Measurements from ENCODE around the gene LRRC26.
A peak's percentile ranks its signal among the peaks of the same experiment; 100 is the strongest.

Gene LRRC26

DNA sequence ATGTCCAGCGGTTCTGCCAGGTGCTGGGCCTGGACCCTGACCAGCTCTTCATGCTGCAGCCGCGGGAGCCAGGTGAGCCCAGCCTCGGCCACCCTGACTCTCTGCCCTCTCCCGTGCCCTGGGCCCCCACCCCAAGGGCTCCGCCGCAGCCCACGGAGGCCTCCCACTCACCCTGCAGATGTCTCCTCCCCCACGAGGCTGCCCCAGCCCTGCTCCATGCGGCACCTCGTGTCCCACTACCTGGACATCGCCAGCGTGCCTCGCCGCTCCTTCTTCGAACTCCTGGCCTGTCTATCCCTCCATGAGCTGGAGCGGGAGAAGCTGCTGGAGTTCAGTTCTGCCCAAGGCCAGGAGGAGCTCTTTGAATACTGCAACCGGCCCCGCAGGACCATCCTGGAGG is 44.8 kb upstream of the LRRC26 start:
- no peak overlapping the region for H3K4me2 ChIP-seq (ENCODE audit: low read length)
- peaks cover 20% of the 10 kb centered on the region for H3K4me1 ChIP-seq (ENCODE audit: insufficient read depth, low read length, severe bottlenecking)
- TF ChIP-seq, protein P1, sequence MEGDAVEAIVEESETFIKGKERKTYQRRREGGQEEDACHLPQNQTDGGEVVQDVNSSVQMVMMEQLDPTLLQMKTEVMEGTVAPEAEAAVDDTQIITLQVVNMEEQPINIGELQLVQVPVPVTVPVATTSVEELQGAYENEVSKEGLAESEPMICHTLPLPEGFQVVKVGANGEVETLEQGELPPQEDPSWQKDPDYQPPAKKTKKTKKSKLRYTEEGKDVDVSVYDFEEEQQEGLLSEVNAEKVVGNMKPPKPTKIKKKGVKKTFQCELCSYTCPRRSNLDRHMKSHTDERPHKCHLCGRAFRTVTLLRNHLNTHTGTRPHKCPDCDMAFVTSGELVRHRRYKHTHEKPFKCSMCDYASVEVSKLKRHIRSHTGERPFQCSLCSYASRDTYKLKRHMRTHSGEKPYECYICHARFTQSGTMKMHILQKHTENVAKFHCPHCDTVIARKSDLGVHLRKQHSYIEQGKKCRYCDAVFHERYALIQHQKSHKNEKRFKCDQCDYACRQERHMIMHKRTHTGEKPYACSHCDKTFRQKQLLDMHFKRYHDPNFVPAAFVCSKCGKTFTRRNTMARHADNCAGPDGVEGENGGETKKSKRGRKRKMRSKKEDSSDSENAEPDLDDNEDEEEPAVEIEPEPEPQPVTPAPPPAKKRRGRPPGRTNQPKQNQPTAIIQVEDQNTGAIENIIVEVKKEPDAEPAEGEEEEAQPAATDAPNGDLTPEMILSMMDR (IDR thresholded peaks at IDR 0.05; ENCODE audit: low read length): no peak
- no peak for TF ChIP-seq EZH2 (IDR thresholded peaks at IDR 0.05; ENCODE audit: borderline replicate concordance, low read length)
- H3K27ac ChIP-seq (ENCODE audit: low read depth, low read length, poor library complexity, severe bottlenecking): no peak overlapping the region
- no peaks in the 10 kb centered on the region for H3K27me3 ChIP-seq (ENCODE audit: insufficient read depth, low read length)
- no peaks in the 10 kb centered on the region for H3K9me2 ChIP-seq (ENCODE audit: low read depth, low read length)
- H3K4me3 ChIP-seq (ENCODE audit: low read depth, low read length, poor library complexity, severe bottlenecking): no peak overlapping the region
- no peak overlapping the region for H3K9ac ChIP-seq (ENCODE audit: low read length)
- H3K79me2 ChIP-seq (ENCODE audit: insufficient read depth, low read length): no peaks in the 10 kb centered on the region
- no peaks in the 10 kb centered on the region for H3F3A ChIP-seq (ENCODE audit: insufficient read depth, low read length)
- H3K36me3 ChIP-seq (ENCODE audit: insufficient read depth, low read length): peaks cover 12% of the 10 kb centered on the region; the same call in 1 of the 2 replicates
- H4K20me1 ChIP-seq (ENCODE audit: insufficient read depth, low read length): no peaks in the 10 kb centered on the region
- H2AFZ ChIP-seq (ENCODE audit: low read length): no peak overlapping the region
- H3K9me3 ChIP-seq (ENCODE audit: low read length): no peaks in the 10 kb centered on the region

- Histone ChIP-seq H3K4me2 (ENCODE audit: low read length) (peak overlapping the region; percentile 51), H3K9ac (ENCODE audit: low read length) (peak overlapping the region; percentile 36; the same call in 1 of the 2 replicates), H3K4me3 (ENCODE audit: low read depth, low read length, poor library complexity, severe bottlenecking) (peak overlapping the region; percentile 29), H4K20me1 (ENCODE audit: insufficient read depth, low read length) (no peaks in the 10 kb centered on the region), H3K9me2 (ENCODE audit: low read depth, low read length) (no peaks in the 10 kb centered on the region), H3K27ac (ENCODE audit: low read depth, low read length, poor library complexity, severe bottlenecking) (no peak overlapping the region), H3K9me3 (ENCODE audit: low read length) (no peaks in the 10 kb centered on the region), H3K27me3 (ENCODE audit: insufficient read depth, low read length) (no peaks in the 10 kb centered on the region), H2AFZ (ENCODE audit: low read length) (no peak overlapping the region), H3F3A (ENCODE audit: insufficient read depth, low read length) (no peaks in the 10 kb centered on the region), H3K4me1 (ENCODE audit: insufficient read depth, low read length, severe bottlenecking) (peaks cover 20% of the 10 kb centered on the region), H3K36me3 (ENCODE audit: insufficient read depth, low read length) (peaks cover 11% of the 10 kb centered on the region), H3K79me2 (ENCODE audit: insufficient read depth, low read length) (no peaks in the 10 kb centered on the region)
- TF ChIP-seq, protein P1 (IDR thresholded peaks at IDR 0.05; ENCODE audit: low read length): no peak
- no peak for TF ChIP-seq EZH2 (IDR thresholded peaks at IDR 0.05; ENCODE audit: borderline replicate concordance, low read length)
Measured at GRCh38 chr9:137213160-137214060, 43.6 kb upstream of the LRRC26 start.

DNA sequence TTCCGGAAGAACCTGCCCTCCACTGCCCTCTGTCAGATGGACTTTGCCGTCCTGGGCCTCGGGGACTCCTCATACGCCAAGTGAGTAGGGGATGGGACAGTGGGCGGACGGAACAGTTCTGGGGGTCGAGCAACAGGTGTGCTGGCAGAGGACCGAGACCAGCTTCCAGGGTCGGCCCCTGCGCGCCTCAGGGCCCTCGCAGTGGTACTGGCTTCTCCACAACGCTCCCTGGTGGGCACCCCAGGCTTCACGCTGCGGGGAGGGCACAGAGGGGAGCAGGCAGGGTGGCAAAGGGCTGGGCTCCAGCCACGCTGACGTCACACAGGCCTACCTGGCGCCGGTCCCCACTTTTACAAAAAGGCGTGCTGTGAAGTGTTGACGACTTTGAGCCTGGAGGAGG is 42.7 kb upstream of the LRRC26 start:
- Histone ChIP-seq H3K36me3 (ENCODE audit: insufficient read depth, low read length) (peaks cover 13% of the 10 kb centered on the region), H3F3A (ENCODE audit: insufficient read depth, low read length) (no peaks in the 10 kb centered on the region), H3K4me2 (ENCODE audit: low read length) (peak overlapping the region; percentile 51; the same call in 1 of the 2 replicates), H3K4me3 (ENCODE audit: low read depth, low read length, poor library complexity, severe bottlenecking) (peak overlapping the region; percentile 29), H3K9me2 (ENCODE audit: low read depth, low read length) (no peaks in the 10 kb centered on the region), H4K20me1 (ENCODE audit: insufficient read depth, low read length) (no peaks in the 10 kb centered on the region), H3K9me3 (ENCODE audit: low read length) (no peaks in the 10 kb centered on the region), H3K4me1 (ENCODE audit: insufficient read depth, low read length, severe bottlenecking) (peaks cover 20% of the 10 kb centered on the region), H3K79me2 (ENCODE audit: insufficient read depth, low read length) (no peaks in the 10 kb centered on the region), H3K27ac (ENCODE audit: low read depth, low read length, poor library complexity, severe bottlenecking) (no peak overlapping the region), H3K9ac (ENCODE audit: low read length) (no peak overlapping the region), H3K27me3 (ENCODE audit: insufficient read depth, low read length) (no peaks in the 10 kb centered on the region), H2AFZ (ENCODE audit: low read length) (no peak overlapping the region)
- TF ChIP-seq, protein P1 (IDR thresholded peaks at IDR 0.05; ENCODE audit: low read length): peak; percentile 36; the same call in 1 of the 2 replicates
- no peak for TF ChIP-seq EZH2 (IDR thresholded peaks at IDR 0.05; ENCODE audit: borderline replicate concordance, low read length)

All from OCI-LY1 (cell line).